T-helper 2 cell treated with Interferon-gamma antibody and Interleukin-4, amounts not matched to agents 100 ng/mL and 5 ng/mL, for 36 hours (primary cell): ENCODE results near the gene SNX8. TPM values are rescaled to one million over a fixed set of nuclear protein-coding genes. Genes with fewer than 3 reads are reported as not detected.

Source experiments
- intact Hi-C: fragments of 100-400 bp; cut with micrococcal nuclease; formaldehyde crosslinking; loops from one replicate; pipeline ENCODE4 v1.15.1; 2023
- total RNA-seq: library from RNA; stranded (reverse); gene quantifications from 2 replicates; pipeline ENCODE4 v1.2.3, GENCODE V29; 2022

The SNX8 gene
- total RNA-seq, 1 donor from 2014 or later = 24.0 TPM

DNA sequence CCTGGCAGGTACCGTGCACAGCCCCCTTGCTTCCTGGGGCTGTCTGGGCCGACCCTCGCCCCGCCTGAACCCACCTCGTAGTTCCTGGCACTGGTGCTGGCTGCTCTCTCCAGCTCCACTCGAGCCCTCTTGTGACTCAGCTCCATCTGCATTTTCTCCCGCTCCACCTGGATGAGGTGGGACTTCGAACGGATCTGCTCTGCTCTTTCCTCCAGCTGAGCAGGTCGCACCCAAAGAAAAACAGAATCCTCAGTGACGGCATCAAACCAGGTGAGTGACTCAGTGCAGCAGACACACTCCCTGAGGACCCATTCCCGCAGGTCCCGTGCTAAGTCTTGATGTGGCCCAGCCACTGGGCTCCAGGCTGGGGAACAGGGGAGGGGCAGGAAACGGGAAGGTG lies 88.9 kb downstream of the SNX8 start:
- intact Hi-C loops = no loop called here

DNA sequence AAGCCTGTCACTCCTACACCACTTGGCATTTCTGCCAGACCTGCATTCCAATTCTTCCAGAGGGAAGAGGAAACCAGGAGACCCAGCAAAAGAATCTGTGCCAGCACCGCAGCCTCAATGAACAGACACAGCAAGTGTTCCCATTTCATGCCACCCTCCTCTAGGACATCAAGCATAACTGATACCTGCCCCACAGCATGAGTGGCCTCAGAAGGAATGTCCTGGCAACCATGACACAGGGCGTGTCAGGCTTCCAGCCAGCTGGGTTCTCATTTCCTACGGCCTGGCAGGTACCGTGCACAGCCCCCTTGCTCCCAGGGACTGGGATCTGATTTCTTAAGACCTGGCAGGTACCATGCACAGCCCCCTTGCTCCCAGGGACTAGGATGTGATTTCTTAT lies 89.3 kb downstream of the SNX8 start:
- intact Hi-C loops = no loop called here

DNA sequence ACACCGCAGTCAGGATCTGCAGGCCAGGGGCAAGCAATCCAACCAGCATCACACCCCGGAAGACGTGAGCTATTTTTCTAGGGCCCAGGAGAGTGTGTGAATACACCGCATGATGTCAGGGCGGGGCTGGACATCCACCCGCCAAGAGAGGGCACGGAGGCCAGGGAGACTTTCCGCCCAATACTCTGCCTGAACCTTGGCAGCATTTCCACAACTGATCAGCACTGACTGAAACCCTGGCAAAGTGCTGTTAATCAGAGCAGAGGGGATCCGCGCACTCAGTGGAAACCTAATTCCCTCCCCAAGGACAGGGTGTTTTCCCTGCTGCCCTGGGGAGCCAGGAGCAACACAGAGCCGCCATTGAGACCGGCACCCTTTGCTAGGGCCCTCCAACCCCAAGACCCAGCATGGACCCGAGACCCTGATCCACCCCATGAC lies 89.7 kb downstream of the SNX8 start:
- intact Hi-C loops = no loop called here

DNA sequence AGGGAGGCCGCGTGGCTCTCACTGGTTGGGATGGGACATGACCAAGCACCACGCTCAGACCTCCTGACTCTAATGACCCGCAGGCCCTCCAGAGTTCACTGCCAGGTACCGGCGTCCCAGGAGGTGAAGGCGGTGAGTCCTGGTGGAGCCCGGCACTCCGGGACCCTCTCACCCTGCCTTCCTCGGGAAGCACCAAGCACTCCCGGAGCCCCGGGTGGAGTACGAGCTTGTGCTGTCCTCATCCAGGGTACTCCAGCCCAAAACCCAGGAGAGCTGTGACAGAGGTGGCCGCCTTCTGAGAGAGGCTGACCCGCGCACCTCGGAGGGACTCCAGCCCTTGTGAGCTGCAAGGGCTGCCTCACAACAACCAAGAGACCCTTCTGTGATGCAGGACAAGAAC lies 90.9 kb downstream of the SNX8 start:
- intact Hi-C loops = no loop called here

DNA sequence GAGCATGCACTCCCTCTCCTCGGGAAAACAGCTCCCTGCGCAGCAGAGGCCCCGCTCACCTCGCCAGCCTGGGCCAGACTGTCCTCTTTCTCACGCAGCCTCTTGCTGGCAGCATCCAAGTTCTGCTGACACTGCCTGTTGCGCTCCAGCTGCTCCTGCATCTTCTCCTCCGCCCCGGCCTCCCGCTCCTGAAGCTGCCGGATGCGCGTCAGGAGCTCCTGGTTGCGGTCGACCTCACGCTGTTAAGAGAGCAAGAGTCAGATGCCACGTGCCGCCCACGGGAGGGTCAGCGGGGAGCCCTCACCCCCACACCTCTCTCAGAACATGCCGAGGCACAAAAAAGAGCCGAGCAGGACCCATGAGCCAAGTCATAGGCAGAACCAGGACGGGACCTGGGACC lies 91.7 kb downstream of the SNX8 start:
- intact Hi-C loops = no loop called here

DNA sequence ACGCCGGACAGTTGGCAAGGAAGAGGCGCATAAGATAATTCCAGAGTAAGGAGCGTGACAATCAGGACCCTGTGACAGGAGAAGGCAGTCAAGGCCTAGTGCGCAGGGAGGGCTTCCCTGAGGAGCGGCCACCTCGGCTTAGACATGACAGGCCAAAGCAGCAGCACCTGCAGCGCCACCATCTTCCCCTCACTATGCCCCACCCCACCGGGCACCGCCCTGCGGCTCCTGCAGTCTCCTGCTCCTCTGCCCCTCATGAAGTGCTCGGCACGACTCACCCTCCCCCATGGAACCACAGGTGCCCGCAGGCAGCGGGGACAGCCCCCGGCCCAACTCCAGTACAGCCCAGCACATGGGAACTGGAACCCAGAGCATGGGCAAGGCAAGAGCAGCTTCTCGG lies 93.3 kb downstream of the SNX8 start:
- intact Hi-C loops = no loop called here

DNA sequence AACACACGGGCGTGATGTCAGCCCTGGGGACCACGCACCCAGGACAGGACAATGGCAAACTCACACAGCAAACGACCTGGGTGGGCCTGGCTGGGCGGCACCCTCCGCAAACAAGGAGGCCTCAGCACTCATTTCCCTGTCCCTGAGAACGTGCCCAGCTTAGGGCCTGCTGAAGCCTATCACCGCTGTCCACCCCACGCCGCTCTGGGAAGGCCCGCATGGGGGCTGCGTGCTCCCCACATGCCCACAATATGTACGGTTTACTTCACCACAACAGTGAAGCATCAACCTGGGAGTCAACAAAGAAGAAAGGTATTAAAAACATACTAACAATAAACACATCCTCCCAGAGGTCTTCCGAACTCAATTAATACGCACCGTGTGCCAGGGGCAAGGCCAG lies 93.7 kb downstream of the SNX8 start:
- intact Hi-C loops = no loop called here

DNA sequence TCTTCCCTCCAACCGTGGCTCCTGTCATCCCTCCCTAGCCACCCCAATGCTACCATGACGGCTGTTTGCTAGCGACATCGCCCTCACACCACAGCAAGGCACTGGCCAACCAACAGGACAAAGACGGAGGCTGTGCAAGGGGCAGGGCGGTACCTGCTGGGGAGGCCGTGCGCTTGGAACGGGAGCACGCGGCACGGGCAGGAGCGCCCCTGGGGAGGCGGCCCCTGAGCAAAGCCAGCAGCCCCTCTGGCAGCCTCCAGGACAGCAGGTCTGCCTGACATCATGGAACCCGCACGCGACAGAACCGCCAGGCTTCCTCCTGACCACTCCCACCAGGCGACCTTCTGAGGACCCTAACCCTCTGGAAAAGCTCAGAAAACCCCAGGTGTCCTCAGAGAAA lies 94.2 kb downstream of the SNX8 start:
- intact Hi-C loops = no loop called here

DNA sequence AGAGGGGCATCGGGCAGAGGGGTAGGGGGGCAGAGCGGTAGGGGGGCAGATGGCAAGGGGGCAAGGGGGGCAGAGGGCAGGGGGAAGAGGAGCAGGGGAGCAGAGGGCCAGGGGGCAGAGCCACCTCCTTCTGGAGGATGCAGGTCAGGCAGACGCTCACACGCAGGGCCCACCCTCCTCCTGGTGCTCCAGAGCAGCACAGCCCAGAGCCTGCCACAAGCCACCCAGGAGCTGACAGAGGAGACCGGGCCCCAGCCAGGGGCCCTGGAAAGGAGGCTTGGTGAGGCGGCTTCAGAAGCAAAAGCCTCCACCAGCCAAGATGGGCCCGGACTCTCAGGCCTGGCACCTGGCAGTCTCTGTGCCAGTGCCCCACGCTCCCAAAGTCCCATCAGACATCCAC lies 94.6 kb downstream of the SNX8 start:
- intact Hi-C loops = no loop called here

DNA sequence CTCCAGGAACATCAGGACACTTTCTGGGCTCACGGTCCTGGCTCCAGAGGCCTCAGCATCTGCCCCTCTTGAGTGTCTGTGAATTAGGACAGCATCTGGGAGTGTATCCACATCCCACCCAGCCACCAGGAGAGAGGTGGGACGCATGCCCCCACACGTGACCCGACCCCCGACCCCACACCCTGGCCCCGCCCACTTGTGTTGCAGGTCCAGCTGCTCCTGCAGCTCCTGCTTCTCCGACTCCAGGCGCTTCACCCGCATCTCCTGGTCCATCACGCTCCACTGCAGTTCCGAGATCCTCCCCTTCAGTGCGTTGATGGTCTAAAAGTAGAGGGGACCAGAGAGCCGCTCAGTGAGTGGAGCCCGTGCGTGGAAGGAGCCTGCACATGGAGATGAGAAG lies 95.1 kb downstream of the SNX8 start:
- intact Hi-C loops = no loop called here

DNA sequence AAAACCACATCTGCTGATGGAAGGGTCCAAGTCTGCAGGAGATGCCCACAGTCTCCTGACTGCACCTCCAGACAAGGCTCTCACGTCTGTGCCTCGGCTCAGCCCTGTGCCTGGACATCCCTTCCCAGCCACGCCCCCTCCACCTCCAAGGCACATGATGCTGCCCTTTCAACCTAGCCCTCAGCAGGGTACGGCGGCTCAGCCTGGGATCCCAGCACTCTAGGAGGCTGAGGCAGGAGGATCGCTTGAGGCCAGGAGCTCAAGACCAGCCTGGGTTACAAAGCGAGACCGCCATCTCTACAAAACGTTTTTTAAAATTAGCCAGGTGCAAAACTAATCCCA lies 95.8 kb downstream of the SNX8 start:
- intact Hi-C loops = no loop called here

DNA sequence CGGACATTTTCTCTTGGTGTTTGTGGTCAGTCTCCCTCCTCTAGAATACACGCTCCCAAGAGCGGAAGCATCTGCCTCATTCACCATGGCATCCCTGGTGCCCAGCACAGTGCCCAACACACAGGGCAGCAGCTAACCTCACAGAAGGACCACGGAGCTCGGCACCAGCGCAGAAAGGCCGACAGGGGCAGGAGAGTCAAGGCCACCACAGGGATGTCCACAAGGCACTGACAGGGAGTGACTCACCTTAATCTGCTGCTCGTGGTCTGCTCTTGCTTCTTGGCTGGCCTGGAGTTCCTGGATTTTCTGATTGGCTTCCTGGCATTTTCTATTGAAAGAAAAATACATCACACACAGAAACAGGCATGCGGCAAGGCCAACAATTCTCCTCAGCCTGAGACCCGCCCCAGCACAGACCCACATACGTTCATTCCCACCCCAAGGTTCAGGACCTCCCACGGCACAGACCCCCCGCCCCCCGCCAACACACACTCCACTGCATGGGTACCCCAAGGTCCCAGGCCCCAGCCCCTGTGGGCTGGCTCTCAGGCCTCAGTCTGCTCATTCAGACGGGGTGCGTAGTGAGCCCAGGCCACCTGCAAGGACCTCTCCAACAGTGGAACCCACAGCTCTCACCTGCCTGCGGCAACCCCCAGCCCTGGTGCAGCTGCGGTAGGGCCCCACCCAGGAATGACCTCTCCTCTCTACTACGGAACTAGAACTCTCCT lies 96.4 kb downstream of the SNX8 start:
- intact Hi-C loops = no loop called here

DNA sequence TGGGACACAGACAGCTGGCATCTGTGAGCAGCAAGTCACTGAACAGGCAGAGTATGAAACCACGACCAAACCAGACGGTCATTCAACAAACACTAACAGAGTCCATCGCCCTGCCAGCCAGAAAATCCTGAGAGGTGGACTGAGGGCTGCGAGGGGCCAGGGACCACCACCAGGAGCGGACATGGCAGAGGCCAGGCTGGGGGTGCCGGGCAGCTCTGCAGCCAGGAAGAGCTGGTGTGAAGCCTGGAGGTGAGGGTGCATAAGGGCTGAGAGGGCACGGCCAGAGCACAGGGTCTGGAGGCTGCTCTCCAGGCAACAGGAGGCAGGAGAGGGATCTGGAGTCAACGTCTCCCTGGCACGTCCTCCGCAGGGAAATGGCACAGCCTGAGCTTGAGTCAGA lies 97.0 kb downstream of the SNX8 start:
- intact Hi-C loops = no loop called here

DNA sequence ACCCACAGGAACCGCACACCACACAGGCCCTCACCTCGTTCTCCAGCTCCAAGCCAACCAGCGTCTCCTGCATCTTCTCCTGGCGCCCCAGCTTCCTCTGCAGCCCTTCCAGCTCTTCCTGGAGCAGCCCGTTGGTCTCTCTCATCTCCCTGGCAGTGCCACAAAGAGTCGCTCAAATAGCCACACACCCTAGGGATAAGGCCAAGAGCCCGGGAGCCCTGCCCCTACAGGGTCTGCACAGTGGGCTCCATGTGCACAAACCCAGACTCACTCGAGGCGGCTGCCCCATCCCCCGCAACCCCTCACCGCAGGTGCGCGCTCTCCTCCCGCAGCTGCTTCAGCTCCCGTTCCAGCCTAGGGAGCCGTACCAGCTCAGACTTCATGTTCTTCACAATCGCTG lies 98.4 kb downstream of the SNX8 start:
- intact Hi-C loops = no loop called here

DNA sequence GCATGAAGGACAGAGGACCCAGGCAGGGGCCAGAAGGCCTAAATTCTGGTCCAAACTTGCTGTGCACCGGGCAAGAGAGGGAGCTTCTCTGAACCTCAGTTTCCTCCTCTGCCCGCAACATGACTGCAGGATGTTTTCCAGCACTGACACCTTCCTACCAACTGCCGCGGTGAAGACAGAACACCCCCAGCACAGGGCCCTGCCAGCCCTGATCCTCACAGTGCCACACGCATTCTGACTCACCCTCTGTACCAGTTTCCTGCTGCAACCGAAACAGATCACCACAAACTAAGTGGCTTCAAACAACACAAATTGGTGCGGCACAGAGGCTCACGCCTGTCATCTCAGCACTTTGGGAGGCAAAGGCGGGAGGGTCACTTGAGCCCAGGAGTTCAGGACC lies 99.6 kb downstream of the SNX8 start:
- intact Hi-C loops = no loop called here

DNA sequence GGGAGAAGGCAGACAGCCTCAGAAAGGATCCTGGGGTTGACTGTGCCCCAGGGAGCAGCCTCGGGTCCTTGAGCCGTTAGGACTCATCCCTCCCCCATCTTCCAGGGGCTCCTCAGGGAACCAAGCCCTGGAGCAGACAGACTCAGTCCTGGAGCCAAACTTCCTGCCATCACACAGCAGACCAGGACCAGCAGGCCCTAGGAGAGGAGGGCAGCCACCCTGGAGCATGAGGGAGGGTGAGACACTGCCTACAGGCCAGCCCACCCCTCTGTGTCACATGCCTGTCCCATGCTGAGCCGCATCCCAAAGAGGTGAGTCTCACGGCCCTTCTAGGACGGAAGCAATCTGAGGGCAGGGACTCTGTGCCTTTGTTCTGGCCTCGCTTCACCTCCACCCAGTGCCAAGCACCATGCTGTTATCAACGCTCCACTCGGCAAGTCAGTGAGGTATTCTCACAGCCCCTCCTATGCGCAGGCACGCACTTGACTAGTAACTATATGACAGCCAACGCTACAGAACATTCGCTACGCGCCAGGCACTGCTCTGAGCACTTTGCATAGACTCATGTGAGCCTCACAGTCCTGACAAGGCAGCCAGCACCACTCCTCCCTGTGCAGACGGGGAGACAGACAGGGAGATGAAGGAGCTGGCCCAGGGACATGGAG lies 100.6 kb downstream of the SNX8 start:
- intact Hi-C loops = no loop called here

DNA sequence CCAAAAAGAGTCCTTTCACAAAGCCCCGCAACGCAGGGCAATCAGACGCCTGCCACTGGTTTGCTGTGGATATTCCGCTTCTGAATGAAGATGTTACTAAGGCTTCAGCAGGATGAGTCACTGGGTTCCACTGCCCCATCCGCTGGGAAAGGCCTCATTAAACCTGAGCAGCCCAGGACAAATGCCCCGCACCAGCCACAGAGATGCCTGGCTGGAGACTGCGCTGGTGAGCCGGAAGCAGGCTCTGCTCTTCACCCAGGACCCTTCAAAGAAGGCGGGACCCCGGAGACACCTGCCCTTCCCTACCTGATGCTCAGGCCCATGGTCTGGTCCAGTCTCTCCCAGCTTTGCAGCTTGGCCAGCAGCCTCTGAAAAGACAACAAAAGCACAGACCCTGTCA lies 101.3 kb downstream of the SNX8 start:
- intact Hi-C loops = no loop called here

DNA sequence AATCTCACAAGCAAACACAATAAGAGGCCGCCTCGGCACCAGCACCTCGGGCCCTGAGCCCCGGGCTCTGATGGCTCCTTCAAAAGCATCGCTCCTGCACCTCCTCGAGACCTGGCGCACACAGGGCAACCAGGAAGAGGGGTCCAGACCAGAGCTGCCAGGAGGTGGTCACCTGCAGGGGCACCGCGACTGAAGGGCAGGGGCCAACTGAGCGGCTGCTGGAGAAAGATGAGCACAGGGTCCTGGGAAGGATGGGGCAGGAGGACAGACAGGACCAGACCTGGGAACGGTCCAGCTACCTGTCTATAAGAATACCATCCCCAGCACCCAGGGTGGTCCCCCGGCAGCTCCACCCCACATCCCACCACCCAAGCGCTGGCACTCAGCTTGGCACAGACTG lies 102.3 kb downstream of the SNX8 start:
- intact Hi-C loops = no loop called here

DNA sequence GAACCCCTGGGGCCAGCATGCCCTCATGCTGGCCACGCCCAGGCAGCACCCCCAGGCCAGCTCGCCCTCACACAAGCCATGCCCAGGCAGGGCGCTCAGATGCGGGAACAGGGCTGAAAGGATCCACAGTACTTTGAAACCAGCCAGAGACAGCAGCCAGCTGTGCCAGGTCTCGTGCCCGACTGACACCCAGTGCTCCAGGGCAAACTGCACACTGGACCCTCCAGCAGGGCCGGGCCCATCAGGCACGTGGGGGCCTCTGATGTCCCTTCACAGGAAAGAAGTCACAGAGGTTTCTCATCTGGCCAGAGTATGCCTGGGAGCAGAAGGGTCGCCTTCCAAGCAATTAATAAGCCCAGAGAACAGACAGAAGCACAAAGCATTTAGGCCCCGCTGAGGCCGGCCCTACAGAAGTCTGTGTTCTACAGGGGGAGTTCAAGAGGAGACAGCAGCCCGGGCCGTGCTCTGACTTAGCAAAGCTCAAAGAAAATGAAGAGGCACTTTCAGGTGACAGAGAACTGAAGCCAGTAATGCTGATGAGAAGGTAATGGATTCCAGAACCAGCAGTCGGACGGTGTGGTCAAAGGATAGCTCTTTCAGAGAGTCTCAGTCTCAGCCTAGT lies 102.9 kb downstream of the SNX8 start:
- intact Hi-C loops = no loop called here

DNA sequence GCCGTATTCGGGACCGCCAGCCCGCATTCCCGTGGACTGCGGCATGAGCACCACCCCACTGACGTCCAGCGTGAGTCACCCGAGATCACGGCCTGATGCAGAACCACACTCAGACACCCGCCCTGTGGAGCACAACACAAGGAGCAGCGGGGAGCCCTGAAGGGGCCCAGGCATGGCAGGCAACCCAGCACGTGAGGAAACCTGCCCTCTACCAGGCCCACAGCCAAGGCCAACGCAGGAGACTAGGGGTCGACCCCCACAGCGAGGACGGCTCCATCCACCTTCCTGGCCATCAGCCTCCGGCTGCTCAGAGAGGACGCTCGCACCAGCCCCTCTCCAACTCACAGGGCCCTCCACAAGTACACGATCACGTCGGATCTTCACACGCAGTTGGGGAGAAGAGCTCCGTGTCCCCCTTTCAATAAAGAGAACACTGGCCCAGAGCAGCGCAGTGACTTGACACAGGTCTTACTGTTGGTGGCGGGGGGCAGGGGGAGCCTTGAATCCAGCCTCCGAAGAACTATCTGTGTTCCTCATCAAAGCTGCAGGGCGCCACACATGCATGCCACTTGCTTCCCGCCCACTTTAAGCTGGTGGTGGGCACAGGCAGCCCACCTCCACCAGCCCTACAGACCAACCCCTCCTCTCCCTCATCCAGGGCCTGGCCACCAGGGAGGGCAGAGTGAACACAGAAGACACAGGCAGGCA lies 103.5 kb downstream of the SNX8 start:
- intact Hi-C loops = no loop called here

DNA sequence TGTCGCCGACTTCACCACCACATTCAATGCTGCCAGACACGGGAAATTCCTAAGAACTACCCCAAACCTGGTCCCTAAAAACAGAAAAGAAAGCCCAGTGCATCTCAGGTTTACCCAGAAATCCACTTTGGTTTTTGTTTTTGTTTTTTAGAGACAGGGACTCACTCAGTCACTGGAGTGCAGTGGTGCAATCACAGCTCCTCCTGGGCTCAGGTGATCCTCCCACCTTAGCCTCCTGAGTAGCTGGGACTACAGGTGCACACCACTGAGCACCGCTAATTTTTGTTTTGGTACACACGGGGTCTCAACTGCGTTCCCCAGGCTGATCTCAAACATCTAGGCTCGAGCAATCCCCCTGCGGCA lies 104.3 kb downstream of the SNX8 start:
- intact Hi-C loops = loop anchor here (10.0 kb wide), 1 partner anchor 545 kb away; no protein-coding TSS in a partner anchor
